PC-3 (cell line): ENCODE measurements around the gene RNF8. TPM values are rescaled to one million over a fixed set of nuclear protein-coding genes. Genes with fewer than 3 reads are reported as not detected.

Experiments used
- ATAC-seq: fragments of 200-7000 bp; cut with Tn5 transposase; 2 replicates; pipeline ENCODE4 v1.9.1; 2020; ENCODE audit warnings: mild to moderate bottlenecking, moderate library complexity
- BruUV-seq: library from RNA; stranded (reverse); fragments of 400-500 nt; replicated peaks from 2 replicates; lab custom pipeline; 2021; lab: Mats Ljungman, UMichigan
- CTCF ChIA-PET: fragments of 300-600 bp; sonication (Branson Sonifier 250); formaldehyde crosslinking; loops from one replicate; lab custom pipeline; 2022; ENCODE audit warnings: antibody characterized with exemption; lab: Charles Lee
- POLR2A ChIA-PET: fragments of 300-600 bp; sonication (Branson Sonifier 250); formaldehyde crosslinking; loops from one replicate; lab custom pipeline; 2022; ENCODE audit warnings: antibody characterized with exemption; ENCODE audit not compliant: unreplicated experiment; lab: Charles Lee
- DNase-seq: peaks from one replicate; pipeline ENCODE4 v3.0.0-alpha.2; 2015
- H2AFZ ChIP-seq: fragments of 300-600 bp; sonication (generic); 2 replicates; pipeline ENCODE4 v1.6.0; 2016; ENCODE audit warnings: antibody characterized with exemption, low read length
- H3F3A ChIP-seq: fragments of 300-600 bp; sonication (generic); one replicate; pipeline ENCODE4 v1.6.0; 2017; ENCODE audit warnings: antibody characterized with exemption, low read length, control low read depth, mild to moderate bottlenecking; ENCODE audit not compliant: unreplicated experiment
- H3K27ac ChIP-seq: fragments of 300-600 bp; sonication (generic); 2 replicates; pipeline ENCODE4 v1.5.1; 2016; ENCODE audit warnings: mild to moderate bottlenecking, low read length
- H3K27me3 ChIP-seq: fragments of 300-600 bp; sonication (generic); 2 replicates; pipeline ENCODE4 v1.6.1; 2016; ENCODE audit warnings: low read length, mixed read lengths
- H3K36me3 ChIP-seq: fragments of 300-600 bp; sonication (generic); 2 replicates; pipeline ENCODE4 v1.6.1; 2016; ENCODE audit warnings: low read depth, mixed run types, low read length, mixed read lengths
- H3K4me1 ChIP-seq: fragments of 300-600 bp; sonication (generic); 2 replicates; pipeline ENCODE4 v1.5.1; 2016; ENCODE audit warnings: low read length; ENCODE audit not compliant: insufficient read depth
- H3K4me2 ChIP-seq: fragments of 300-600 bp; sonication (generic); 2 replicates; pipeline ENCODE4 v1.6.0; 2016; ENCODE audit warnings: low read length
- H3K4me3 ChIP-seq: fragments of 300-600 bp; sonication (generic); 2 replicates; pipeline ENCODE4 v1.5.1; 2016; ENCODE audit warnings: mild to moderate bottlenecking, low read length, mixed read lengths
- H3K79me2 ChIP-seq: fragments of 300-600 bp; sonication (generic); 2 replicates; pipeline ENCODE4 v1.6.1; 2017; ENCODE audit warnings: low read length, mixed read lengths
- H3K9ac ChIP-seq: fragments of 300-600 bp; sonication (generic); 2 replicates; pipeline ENCODE4 v1.6.0; 2016; ENCODE audit warnings: mild to moderate bottlenecking, low read length
- H3K9me2 ChIP-seq: fragments of 300-600 bp; sonication (generic); replicated peaks from 2 replicates; pipeline ENCODE4 v1.6.1; 2016; ENCODE audit warnings: mixed run types, low read length, mixed read lengths
- H3K9me3 ChIP-seq: fragments of 300-600 bp; sonication (generic); 2 replicates; pipeline ENCODE4 v1.6.1; 2016; ENCODE audit warnings: low read length, mixed read lengths
- H4K20me1 ChIP-seq: fragments of 300-600 bp; sonication (generic); 2 replicates; pipeline ENCODE4 v1.6.1; 2016; ENCODE audit warnings: low read length, mixed read lengths
- EZH2 ChIP-seq: fragments of 300-600 bp; sonication (generic); IDR thresholded peaks from one replicate; pipeline ENCODE4 v1.6.1; 2017; ENCODE audit warnings: antibody characterized with exemption, mild to moderate bottlenecking, low read length; ENCODE audit not compliant: unreplicated experiment
- EZH2phosphoT487 ChIP-seq: fragments of 300-600 bp; sonication (generic); IDR thresholded peaks from 2 replicates; pipeline ENCODE4 v1.6.1; 2018; ENCODE audit warnings: mild to moderate bottlenecking, antibody characterized with exemption, low read length, borderline replicate concordance
- intact Hi-C: fragments of 100-400 bp; cut with micrococcal nuclease; formaldehyde crosslinking; loops from 2 replicates; pipeline ENCODE4 v1.9.0; 2023
- total RNA-seq: library from RNA; depleted of rRNA; stranded (reverse); fragments of >200 nt; gene quantifications from 2 replicates; pipeline ENCODE4 v1.2.3, GENCODE V29; 2014
- TF ChIP-seq, protein P1 (sequence below): fragments of 300-600 bp; sonication (generic); conservative IDR thresholded peaks from 2 replicates; pipeline ENCODE4 v1.5.1; 2017; ENCODE audit warnings: antibody characterized with exemption, low read depth, mild to moderate bottlenecking, low read length

The RNF8 gene
- total RNA-seq, 1 experiment from 2014 or later = 28.1 TPM

DNA sequence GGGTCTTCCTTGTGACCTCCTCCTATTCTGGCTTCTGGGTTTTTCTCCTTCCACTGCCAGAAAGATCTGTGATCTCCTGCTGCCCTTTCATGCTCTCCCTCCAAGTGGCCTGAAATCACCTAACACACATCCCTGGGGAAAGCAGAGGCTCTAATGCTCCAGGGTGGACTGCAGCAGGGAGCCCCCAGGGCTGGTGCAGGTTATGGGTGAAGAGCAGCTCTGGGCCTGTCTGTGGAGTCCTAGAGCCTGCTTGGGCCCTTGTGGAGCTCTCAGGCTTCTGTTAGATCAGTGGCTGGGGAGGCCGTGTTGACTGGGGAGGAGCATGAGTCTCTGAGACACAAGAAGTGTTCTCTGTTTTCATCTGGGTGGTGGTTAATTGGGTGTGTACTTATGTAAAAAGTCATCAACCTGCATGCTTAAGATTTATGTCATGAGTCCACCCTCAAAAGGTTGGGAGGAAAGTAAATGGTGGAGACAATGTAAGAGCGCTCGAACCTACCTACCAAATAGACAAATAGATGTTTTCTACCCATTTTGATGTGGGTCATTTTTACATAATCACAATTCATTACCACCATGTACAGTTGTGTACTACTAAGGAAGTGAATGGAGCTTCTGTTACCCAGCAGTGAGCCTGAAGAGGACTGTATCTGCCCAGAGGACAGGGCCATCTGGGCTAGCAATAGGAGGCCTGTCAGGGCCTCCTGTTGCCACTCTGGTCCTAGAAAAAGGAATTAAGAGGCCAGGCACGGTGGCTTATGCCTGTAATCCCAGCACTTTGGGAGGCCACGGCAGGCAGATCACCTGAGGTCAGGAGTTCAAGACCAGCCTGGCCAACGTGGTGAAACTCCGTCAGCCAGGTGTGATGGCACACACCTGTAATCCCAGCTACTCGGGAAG, 32.0 kb upstream of the RNF8 start:
- intact Hi-C loops = loop anchor here (5.0 to 10.0 kb wide), 2 partner anchors 46 to 113 kb away; partner anchors contain the start of gene CMTR1
- BruUV-seq = no TSS peak
- ChIA-PET POLR2A (no interaction called here), CTCF (no interaction called here)
- Histone ChIP-seq H3K9me2 (no peaks in the 10 kb centered on the region), H3K36me3 (peaks cover 31% of the 10 kb centered on the region), H3K27me3 (no peaks in the 10 kb centered on the region), H3K4me1 (peaks cover 65% of the 10 kb centered on the region), H3K9ac (no peak overlapping the region), H3K79me2 (no peaks in the 10 kb centered on the region), H3K9me3 (no peaks in the 10 kb centered on the region), H3K4me2 (peak overlapping the region; percentile 68), H3K4me3 (no peak overlapping the region), H2AFZ (no peak overlapping the region), H4K20me1 (peaks cover 4% of the 10 kb centered on the region; the same call in 1 of the 2 replicates), H3K27ac (peak overlapping the region; percentile 96), H3F3A (peaks cover 16% of the 10 kb centered on the region)
- TF ChIP-seq, protein P1, sequence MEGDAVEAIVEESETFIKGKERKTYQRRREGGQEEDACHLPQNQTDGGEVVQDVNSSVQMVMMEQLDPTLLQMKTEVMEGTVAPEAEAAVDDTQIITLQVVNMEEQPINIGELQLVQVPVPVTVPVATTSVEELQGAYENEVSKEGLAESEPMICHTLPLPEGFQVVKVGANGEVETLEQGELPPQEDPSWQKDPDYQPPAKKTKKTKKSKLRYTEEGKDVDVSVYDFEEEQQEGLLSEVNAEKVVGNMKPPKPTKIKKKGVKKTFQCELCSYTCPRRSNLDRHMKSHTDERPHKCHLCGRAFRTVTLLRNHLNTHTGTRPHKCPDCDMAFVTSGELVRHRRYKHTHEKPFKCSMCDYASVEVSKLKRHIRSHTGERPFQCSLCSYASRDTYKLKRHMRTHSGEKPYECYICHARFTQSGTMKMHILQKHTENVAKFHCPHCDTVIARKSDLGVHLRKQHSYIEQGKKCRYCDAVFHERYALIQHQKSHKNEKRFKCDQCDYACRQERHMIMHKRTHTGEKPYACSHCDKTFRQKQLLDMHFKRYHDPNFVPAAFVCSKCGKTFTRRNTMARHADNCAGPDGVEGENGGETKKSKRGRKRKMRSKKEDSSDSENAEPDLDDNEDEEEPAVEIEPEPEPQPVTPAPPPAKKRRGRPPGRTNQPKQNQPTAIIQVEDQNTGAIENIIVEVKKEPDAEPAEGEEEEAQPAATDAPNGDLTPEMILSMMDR = no peak
- TF ChIP-seq EZH2 (no peak), EZH2phosphoT487 (no peak)
- no peak for DNase-seq
- no peak for ATAC-seq

GRCh38 chr6:37323580-37323979, 30.2 kb upstream of the RNF8 start:
- Histone ChIP-seq H2AFZ (no peak overlapping the region), H3K27me3 (no peaks in the 10 kb centered on the region), H3K27ac (peak overlapping the region; percentile 96), H3K9ac (peak overlapping the region; percentile 67), H3K4me1 (peaks cover 65% of the 10 kb centered on the region), H4K20me1 (peaks cover 4% of the 10 kb centered on the region; the same call in 1 of the 2 replicates), H3K9me3 (no peaks in the 10 kb centered on the region), H3K4me2 (peak overlapping the region; percentile 68), H3K79me2 (no peaks in the 10 kb centered on the region), H3K4me3 (peak overlapping the region; percentile 9; the same call in 1 of the 2 replicates), H3F3A (peaks cover 16% of the 10 kb centered on the region), H3K36me3 (peaks cover 17% of the 10 kb centered on the region), H3K9me2 (no peaks in the 10 kb centered on the region)
- intact Hi-C loops = loop anchor here (5.0 to 10.0 kb wide), 2 partner anchors 44 to 111 kb away; partner anchors contain the start of gene CMTR1
- no TSS peak for BruUV-seq
- ChIA-PET CTCF (interaction anchor here (0.6 kb wide), 1 partner anchor 13 kb away, joined by 3 read pairs; no protein-coding TSS in a partner anchor), POLR2A (interaction anchor here (0.6 to 0.7 kb wide), 2 partner anchors 495 to 1187 kb away, joined by 5 to 8 read pairs; no protein-coding TSS in a partner anchor)
- DNase-seq (no peak), ATAC-seq (peak; percentile 21)
- TF ChIP-seq, protein P1 = no peak
- no peak for TF ChIP-seq EZH2
- TF ChIP-seq EZH2phosphoT487 = no peak
